ENCODE measurements around the gene RANBP1.
A peak's percentile ranks its signal among the peaks of the same experiment; 100 is the strongest.
"Not testable (repeated sequence)": the region's sequence is repeated elsewhere in the genome, so short reads cannot be mapped to it uniquely, and the experiment has no call there.

Gene RANBP1

DNA sequence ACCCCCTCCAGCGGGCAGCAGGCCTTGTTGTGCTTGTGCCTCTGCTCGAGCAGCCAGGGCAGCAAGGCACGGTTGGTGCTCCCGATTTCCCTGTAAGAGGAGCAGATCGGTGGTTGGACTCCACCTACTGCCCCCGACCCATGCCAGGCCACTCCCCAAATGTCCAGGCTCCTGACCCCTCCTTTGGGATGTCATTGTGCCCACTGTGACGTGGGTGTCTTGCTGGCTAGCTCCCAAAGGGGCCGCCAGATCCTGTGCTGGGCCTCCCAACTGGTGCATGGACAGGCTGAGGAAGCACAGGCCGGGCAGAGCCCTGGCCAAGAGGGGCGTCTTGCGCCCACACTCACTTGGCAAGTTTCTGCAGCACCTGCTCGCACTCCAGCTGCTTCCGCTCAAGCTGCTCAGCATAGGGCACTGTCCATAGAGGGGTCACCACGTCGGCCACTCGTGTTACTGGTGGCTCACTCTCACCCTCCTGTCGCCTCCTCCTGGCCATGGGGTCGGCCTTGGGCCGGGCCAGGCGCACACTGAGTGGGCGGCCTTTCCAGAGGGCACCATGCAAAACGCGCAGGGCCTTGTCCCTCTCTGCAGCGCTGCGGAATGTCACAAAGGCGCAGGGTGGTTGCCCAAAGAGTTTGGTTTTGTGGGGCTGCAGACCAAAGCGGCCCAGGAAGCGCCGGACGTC, at the start of gene RANBP1:
RANBP1 (plus strand) TSS at position 414 of the 685 bp plus-strand sequence; CDS start at position 495, 81 bp downstream.
- no peak for DNase-seq (ENCODE audit: low read depth in 2 of 2)

DNA sequence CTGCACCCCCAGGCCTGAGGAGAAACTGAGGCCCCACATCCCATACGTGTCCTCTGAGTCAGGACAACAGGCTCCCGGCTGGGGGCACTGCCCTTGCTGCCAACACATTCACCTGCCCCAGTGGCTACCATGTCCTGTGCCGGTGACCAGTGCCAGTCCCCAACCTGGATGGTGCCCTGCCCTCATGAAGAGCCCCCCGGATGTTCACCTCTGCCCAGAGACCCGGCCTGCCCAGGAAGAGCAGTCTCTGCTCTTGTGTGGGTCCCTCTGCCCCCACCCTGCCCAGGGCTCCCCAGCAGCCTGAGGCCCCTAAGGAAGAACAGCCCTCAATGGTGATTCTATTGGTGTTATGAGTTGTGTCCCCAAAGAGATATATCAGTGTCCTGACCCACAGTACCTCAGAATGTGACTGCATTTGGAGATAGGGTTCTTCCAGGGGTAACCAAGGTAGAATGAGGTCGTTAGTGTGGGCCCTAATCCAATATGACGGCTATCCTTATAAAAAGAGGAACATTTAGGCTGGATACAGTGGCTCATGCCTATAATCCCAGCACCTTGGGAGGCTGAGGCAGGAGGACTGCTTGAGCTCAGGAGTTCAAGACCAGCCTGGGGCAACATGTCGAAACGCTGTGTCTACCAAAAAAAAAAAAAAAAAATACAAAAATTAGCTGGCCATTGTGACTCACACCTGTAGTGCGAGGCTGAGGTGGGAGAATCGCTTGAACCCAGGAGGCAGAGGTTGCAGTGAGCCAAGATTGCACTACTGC, 49.1 kb upstream of the RANBP1 start:
- no peak for DNase-seq (ENCODE audit: low read depth in 2 of 2)

DNA sequence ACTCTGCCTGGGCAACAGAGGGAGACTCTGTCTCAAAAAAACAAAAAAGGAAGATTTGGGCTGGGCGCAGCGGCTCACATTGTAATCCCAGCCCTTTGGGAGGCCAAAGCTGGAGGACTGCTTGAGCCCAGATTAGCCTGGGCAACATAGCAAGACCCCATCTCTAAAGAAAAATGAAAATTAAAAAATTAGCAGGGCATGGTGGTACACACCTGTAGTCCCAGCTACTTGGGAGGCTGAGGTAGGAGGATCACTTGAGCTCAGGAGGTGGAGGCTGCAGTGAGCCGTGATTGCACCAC, 48.6 kb upstream of the RANBP1 start:
- not testable (repeated sequence) for DNase-seq (ENCODE audit: low read depth in 2 of 2)

DNA sequence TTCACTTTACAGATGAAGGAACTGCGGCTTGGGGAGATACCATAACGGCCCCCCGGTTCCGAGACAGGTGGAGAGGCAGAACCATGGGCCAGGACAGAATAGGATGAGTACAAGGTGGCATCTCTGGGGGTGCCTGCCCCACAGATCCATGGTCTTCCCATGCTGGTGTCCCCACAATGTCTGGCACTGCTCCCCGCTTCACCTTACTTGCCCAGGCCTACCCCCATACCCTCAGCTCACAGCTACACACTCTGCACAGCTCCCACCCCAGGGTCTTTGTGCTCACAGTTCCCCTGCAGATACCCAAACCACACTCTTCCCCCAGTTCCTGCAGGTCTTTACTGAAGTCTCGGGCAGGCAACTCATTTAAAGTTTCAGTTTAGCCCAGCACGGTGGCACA, 47.3 kb upstream of the RANBP1 start:
- no peak for DNase-seq (ENCODE audit: low read depth in 2 of 2)

DNA sequence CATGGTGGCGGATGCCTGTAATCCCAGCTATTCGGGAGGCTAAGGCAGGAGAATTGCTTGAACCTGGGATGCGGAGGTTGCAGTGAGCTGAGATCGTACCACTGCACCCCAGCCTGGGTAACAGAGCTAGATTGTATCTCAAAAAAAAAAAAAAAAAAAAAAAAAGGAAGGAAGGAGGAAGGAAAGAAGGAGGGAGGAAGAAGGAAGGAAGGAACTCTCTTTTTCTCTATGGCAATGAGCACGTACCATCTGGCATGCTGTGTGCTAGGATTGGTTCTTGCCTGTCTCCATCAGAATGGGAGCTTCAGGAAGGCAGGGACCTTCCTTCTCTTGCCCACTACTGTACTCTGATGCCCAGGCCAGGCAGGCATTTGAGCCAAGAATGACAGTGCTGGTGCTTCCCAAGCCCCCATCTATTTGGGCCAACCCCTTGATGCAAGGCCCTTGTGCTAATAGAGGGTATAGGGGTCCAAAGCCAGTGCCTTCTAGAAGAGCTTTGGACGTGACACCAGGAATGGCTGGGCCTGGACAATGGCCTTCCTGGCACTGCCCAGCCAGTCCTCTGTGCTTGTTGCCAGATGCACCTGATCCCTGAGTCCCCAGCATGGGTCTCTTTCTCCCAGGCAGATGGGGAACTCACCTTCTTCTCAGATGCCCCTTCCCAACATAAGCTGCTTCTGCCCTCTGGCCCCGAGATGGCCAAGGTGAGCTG, 46.4 kb upstream of the RANBP1 start:
- no peak for DNase-seq (ENCODE audit: low read depth in 2 of 2)

DNA sequence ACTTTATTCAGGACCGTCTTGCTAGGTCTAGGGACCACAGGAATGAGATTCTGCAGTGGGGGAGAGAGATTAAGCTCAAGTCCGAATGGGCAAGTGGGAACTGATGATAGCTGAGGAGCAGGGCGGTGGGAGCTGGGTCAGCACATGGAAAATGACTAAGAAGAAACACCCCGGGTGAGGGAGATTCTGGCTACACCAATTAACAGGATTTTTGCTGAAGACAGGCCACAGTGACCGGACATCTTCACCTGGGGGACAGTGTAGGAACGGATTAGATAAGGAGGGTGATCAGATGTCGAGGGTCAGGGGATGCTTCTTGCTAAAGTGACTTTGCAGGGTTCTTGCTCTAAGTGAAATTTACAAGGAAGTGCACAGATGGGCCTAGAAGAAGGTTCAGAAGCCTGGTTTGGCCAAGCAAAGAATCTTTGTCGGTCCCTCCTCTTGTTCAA, 44.4 kb upstream of the RANBP1 start:
- no peak for DNase-seq (ENCODE audit: low read depth in 2 of 2)

DNA sequence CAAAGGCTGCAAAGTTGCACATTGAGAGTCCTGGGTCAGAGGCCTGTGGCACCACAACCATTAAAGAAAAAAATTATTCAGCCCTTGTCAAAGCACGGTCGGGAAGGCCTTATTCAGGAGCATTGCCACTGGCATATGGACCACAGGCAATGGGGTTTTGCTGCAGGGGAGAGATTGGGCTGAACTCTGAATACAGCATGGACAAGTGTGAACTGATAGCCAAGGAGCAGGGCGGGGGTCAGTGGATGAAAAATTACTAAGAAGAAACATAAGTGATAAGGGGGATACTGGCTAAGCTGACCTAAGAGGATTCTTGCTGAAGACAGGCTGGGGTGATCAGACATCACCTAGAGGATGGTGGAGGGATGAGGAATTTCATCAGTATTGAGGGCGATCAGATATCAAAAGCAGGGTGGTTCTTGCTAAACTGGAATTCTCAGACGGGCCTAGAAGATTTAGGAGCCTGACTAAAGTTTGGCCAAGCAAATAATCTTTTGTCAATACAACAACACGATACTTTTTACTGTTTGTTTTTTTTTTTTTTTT, 39.2 kb upstream of the RANBP1 start:
- DNase-seq (ENCODE audit: low read depth in 2 of 2) = no peak

DNA sequence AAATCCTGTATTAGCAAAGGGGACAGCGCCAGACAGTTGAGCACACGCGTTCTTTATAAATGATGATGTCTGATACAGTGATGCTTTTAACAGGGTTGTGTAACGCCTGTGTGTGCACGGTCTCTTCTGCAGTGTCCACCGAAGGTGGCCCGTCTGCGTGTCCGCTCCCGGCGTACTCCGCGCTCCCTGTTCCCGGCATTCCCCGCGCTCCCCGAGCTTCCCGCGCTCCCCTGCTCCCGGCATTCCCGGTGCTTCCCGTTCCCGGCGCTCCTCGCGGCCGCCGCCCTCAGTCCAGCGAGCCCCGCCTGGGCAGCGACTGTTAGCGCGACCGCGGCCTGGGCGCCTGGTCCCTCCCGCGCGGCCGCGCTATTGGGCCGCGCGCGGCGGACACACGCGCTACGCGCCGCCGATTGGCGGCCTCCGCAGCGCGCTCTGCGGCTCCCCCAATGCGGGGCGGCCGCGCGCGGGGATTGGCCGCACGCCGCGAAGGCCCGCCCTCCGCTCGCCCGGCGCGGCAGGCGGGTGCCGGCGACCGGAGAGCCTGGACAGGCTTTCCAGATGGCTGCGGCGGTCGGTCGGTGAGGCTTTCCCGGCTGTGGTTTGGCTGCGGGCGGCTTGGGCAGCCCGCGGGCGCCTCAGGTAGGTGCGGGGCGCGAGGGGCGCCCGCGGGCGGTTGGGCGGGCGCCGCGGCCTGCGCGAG, 36.0 kb upstream of the RANBP1 start, which contains the start of gene DGCR8:
DGCR8 (plus strand) TSS at position 497 of the 700 bp plus-strand sequence. CDS start 5,723 bp downstream, outside the sequence.
- peak; percentile 27 to 30 for DNase-seq (ENCODE audit: low read depth in 2 of 2)

DNA sequence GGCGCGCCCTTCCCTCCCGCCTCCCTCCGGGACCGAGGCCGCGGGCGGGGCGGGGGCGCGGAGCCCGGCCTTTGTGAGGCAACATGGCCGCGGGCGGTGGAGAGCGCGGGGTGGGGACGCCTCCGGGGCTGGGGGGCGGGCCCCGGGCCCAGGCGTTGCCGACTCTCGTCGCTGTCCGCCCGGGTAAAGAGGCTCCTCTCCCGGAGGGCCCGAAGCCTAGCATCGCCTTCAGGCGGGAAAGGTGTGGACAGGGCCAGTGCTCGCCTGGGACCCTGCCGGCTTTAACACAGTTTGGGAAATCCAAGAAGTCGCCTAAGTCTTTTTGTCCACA, 35.5 kb upstream of the RANBP1 start:
- peak; percentile 35 to 50 for DNase-seq (ENCODE audit: low read depth in 2 of 2)

DNA sequence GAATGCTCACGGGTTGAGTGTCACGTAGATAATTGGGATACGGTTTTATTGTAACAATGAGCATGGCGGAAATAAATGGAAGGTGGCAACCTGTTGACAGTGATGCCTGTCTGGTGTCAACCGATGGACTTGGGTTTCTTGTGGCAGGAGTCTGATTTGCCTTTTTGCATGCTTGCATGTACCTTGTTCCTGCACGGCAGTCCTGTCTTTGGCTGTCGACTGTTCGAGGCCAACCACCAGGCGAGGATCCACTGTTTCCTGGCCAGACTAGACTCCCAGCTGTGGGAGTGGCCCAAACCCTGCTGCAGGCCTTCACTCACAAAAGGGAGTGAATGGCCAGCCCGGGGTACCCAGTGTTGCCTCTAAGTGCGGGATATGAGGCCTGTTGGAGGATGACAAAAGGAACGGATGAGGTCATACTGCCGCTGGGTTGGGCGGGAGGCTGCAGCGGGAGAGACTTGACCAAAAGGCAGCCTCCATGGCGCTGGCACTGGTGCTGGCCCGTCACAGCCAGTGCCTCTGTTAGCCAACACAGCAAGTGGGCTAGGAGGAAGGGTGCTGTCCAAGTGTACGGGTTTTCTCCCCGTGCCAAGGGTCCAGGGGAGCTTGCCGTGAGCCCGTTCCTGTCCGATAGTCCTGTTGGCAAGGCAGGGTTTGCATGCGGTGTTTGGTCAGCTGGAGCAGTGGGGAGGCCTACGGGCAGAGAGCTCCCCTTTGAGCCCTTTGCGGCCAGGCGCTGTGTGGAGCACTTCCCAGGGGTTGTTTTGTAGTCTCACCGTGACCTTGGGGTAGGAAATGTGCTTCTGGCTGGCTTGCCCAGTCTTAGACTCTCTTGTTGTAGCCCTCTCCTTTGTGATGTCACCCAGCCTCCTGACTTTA, 34.9 kb upstream of the RANBP1 start:
- DNase-seq (ENCODE audit: low read depth in 2 of 2) = no peak

DNA sequence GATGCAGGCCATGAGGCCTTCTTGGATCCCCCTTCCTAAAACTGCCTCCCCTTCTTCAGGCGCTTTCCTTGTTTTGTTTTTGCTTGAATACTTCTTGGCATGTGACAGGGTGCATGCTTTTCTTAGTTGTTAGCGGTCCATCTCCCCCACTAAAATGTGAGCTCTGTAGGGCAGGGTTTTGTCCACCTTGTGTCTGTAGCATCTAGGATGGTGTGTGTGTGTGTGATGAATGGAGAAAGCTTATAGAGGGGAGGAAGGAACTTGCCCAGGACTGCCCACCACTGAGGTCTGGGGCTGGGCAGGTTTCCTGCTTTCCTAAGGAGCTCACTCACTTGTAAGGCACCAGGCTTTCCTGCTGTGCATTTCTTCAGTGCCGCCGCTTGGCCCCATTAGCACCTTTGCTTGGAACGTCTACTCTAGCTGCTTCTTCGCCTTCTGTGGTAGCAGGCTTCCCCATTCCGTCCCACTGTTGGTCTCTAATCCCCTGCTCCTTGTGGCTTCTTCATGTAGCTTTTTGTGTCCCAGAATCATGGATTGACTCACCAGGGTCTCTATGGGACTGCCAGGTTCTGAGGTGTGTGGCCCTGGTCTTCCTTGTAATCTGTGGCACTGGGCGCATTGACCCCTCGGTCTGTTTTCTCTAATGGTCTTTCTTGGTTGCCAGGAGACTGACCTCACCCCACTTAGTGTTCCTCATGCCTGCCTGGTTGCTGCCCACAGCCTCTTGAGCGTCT, 32.6 kb upstream of the RANBP1 start:
- no peak for DNase-seq (ENCODE audit: low read depth in 2 of 2)

DNA sequence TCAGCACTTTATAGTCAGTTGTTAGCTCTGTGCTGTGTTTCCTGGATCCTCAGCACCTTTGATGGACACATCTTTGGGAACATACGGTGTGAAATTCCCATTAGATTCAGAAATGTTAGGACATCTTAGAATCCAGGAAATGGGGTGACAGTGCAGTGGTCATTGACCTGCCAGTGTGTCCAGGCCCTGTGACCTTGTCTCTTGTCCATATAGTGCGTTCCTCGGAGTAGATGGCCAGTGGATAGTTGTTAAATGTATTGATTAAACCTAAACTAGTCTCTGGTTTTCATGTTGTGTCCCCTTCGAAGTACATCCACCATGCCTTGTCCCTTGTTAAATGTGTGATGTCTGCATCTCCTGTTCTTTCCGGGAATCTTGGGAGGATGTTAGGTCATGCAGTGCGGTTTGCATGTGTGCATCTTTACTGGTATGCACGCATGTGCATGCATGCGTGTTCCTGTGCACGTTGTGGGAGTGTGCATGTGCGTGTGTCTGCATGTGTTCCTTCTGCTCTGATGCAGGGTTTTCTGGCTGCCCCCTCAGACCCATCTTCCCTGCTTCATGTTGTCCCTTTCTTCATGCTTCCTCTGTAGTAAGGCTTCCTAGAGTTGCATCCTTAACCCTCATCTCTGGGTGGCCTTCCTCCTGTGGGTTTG, 31.9 kb upstream of the RANBP1 start:
- DNase-seq (ENCODE audit: low read depth in 2 of 2) = no peak

DNA sequence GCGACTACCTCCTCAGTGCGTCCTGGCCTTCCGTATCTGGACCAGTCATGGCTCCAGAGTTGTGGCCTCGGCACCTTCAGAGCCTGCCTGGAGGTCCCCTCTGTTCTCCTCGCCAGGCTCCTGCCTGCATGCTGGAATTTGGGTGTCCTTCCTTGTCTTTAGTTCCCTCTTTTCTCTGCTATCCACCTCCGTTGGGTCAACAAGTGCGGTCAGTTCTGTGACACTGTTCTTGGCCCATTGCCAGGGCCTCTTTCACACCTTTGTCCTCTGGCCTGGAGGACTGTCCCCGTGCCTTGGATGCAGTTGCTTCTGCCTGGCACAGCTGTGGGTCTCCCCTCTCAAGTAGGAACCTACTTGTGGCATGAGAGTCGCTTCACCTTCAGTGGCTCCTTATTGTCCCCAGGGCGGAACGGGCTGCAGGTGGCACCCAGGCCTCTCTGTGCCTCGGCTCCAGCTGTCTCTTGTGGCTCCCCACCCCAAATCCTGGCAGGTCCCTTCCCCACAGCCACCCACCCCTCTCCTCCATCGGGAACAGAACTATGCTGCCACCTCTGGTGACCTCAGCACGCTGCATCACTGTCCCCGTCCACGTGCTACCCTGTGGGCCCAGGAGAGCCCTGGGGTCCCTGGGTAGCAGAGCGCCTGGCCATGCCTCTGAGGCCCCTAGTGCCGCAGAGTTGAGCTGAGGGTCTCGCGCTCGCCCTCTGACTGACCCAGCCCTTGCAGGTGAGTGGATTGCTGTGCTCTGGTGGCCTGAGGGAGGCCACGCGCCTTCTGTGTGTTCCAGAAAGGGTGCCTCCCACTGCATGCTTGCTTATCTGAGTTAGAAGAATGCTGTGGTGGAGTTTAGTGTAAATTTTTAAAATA, 31.1 kb upstream of the RANBP1 start:
- DNase-seq (ENCODE audit: low read depth in 2 of 2) = no peak

DNA sequence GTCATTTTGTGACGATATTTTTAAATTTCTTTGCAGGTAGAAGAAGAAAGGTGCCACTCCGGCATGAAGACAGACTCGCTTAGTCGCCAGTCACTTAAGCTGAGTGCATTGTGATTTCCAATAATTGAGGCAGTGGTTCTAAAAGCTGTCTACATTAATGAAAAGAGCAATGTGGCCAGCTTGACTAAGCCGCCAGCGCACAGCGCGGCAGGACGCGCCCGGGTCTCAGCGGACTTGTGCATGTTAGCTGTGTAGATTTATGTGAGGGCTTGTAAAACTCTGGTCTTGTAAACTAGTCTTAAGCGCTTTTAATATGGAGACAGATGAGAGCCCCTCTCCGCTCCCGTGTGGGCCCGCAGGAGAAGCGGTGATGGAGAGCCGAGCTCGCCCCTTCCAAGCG, 30.3 kb upstream of the RANBP1 start:
- DNase-seq (ENCODE audit: low read depth in 2 of 2) = no peak

DNA sequence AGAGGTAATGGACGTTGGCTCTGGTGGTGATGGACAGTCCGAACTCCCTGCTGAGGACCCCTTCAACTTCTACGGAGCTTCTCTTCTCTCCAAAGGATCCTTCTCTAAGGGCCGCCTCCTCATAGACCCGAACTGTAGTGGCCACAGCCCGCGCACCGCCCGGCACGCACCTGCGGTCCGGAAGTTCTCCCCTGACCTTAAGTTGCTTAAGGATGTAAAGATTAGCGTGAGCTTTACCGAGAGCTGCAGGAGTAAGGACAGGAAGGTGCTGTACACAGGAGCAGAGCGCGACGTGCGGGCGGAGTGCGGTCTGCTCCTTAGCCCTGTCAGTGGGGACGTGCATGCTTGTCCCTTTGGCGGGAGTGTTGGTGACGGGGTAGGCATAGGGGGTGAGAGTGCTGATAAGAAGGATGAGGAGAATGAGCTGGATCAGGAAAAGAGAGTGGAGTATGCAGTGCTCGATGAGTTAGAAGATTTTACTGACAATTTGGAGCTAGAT, 29.8 kb upstream of the RANBP1 start:
- no peak for DNase-seq (ENCODE audit: low read depth in 2 of 2)

DNA sequence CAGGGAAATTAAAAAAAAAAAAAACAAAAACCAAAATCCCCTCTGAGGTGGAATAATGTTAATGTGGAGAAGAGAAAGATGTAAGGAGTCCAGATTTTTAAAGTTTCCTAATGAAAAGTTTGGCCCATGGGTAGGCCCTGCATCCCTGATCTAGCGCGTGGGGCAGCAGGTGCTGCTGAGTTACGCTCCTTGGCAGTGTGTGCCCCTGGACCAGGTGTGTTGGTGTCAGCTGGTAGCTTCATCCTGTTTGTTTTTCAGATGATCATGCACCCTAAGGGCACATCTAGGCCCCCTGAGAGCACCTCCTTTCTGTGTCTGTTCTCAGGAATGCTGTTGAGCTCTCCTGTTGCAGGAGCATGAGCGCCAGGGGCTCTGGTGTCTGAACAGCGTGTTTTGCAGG, 29.1 kb upstream of the RANBP1 start:
- no peak for DNase-seq (ENCODE audit: low read depth in 2 of 2)

DNA sequence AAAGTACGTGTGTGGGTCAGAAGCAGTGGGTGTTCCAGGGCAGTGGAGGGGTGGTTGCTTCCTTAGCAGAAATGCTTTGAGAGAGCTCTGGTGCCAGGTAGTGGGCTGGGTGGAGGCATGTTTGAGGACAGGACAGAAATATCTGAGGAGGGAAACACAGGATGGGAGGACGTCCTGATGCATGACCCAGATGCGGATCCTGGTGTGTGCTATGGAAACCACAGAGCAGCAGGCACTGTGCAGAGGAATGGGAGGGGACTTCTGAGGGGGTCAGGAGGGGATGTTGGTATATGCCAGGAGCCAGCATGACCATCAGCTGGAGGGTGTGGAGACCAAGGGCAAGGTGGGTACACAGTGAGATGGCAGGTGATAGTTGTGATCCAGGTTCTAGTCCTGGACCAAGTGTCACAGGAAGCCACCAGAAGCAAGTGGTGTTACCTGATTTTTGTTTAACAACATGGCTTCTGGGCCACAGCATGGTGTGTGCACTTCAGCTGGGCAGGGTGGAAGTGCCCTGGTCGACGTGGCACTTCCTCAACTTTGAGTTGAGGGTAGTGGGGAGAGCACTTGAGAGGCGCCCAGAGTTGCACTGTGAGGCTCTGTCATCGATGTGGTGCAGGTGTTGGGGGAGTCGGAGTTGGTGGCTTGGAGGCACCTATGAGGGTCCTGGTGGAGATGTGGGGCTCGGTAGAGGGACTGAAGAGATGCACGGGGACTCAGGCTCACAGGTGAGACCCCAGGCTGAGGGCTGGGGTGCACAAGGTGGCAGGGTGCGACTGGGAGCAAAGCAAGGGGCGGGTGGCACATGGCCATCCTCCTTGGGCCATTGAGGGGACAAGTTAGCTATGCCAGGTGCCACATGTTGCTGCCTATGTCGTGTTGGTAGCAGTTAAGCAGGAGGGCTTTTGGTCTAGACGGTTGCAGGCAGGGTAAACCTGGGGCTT, 28.3 kb upstream of the RANBP1 start:
- DNase-seq (ENCODE audit: low read depth in 2 of 2) = no peak

Measured in activated CD8-positive, alpha-beta memory T cell treated with anti-CD3 and anti-CD28 coated beads for 4 hours (primary cell).